T-helper 17 cell (primary cell): Measurements from ENCODE around the gene UXS1. TPM values are rescaled to one million over a fixed set of nuclear protein-coding genes. Genes with fewer than 3 reads are reported as not detected.

Source experiments
- ATAC-seq: fragments of 150-1000 bp; cut with Tn5 transposase; 2 replicates; pipeline ENCODE4 v1.10.0; 2021; ENCODE audit warnings: mild to moderate bottlenecking, moderate library complexity
- DNase-seq, 3 donors: peaks; one replicate each; pipeline versions ENCODE4 v3.0.0 to v3.0.0-alpha.2; 2020 to 2021
- H3K9me3 ChIP-seq: one replicate; pipeline ENCODE4 v1.7.0; 2013; ENCODE audit warnings: low read length, mild to moderate bottlenecking; ENCODE audit not compliant: control insufficient read depth, poor library complexity, severe bottlenecking
- H3K27ac Mint-ChIP-seq: one replicate; pipeline ENCODE4 v1.8.0; 2022; ENCODE audit warnings: mild to moderate bottlenecking, moderate library complexity, mixed read lengths
- H3K27me3 Mint-ChIP-seq: one replicate; pipeline ENCODE4 v1.8.0; 2022; ENCODE audit warnings: mixed read lengths
- H3K36me3 Mint-ChIP-seq: one replicate; pipeline ENCODE4 v1.8.0; 2022; ENCODE audit warnings: low read depth, mixed read lengths
- H3K4me1 Mint-ChIP-seq: one replicate; pipeline ENCODE4 v1.8.0; 2022; ENCODE audit warnings: mild to moderate bottlenecking, mixed read lengths
- H3K4me3 Mint-ChIP-seq: one replicate; pipeline ENCODE4 v1.8.0; 2022; ENCODE audit warnings: mild to moderate bottlenecking, moderate library complexity, mixed read lengths
- total RNA-seq, 4 donors: library from RNA in 2 of 4; stranded (reverse) in 2 of 4; gene quantifications; one replicate each; pipeline ENCODE4 v1.2.3 and lab custom pipeline; 2022 to 2026

The UXS1 gene
- total RNA-seq, 2 donors from 2014 or later: 96.4 to 106 TPM

DNA sequence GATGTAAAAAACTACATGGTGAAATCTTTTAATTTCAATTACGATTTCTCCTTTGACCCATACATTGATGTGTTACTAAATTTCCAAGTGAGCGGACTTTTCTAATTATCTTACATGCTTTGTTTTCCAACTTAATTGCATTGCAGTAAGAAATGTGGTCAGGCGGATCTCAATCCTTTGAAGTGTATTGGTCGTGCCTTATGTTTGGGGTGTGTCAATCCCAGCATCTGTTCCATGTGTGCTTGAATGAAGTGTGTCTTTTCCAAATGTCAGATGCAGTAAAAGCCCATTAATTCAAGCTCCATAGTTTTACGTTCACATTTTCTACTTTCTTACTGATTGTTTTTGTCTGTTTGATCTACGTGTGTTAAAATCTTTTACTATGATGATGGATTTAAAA lies 113.1 kb downstream of the UXS1 start:
- Mint-ChIP-seq H3K4me1 (peaks cover 17% of the 10 kb centered on the region), H3K27ac (no peak overlapping the region), H3K27me3 (no peaks in the 10 kb centered on the region), H3K36me3 (no peaks in the 10 kb centered on the region), H3K4me3 (no peak overlapping the region)
- ATAC-seq: no peak
- DNase-seq: no peak
- no peaks in the 10 kb centered on the region for H3K9me3 ChIP-seq

DNA sequence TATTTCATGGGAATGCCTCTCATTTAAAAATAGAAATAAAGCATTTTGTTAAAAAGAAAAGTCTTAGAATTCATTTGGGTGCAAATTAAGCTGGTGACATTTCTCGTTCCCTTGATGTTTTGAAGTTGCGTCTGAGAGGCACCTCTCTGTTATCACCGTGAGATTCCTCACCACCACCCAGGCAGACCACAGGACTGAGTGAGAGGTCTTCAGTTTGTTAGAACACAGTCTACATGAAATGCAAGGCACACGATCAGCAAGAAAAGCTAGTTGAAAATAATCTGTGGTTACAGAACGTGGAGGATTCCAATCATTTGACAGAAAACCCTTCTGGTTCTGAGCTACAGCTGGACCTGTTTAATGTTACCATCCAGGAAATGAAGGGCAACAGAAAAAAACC lies 116.0 kb downstream of the UXS1 start:
- Mint-ChIP-seq H3K27ac (no peak overlapping the region), H3K4me1 (peaks cover 16% of the 10 kb centered on the region), H3K36me3 (peaks cover 2% of the 10 kb centered on the region), H3K27me3 (no peaks in the 10 kb centered on the region), H3K4me3 (no peak overlapping the region)
- no peaks in the 10 kb centered on the region for H3K9me3 ChIP-seq
- no peak for ATAC-seq
- DNase-seq: no peak

DNA sequence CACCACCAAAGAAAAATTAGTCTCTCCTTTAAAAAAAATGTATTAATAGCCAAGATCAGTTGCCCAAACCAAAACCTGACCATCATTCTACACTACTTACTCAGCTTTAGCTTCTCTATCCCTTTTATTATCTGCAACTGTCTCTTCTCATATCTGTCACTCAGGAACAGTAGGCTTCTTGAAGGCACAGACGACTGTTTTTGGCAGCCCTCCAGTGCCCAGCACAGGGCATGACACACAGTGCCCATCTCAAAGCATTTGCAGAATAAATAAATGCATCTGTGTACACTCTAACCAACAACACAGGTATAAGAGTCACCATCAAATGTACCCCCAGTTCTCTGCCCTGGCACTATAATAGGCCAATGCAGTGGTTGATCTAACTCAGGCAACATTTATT lies 117.2 kb downstream of the UXS1 start:
- Mint-ChIP-seq H3K36me3 (peaks cover 2% of the 10 kb centered on the region), H3K4me1 (peaks cover 16% of the 10 kb centered on the region)
- no peak for DNase-seq

DNA sequence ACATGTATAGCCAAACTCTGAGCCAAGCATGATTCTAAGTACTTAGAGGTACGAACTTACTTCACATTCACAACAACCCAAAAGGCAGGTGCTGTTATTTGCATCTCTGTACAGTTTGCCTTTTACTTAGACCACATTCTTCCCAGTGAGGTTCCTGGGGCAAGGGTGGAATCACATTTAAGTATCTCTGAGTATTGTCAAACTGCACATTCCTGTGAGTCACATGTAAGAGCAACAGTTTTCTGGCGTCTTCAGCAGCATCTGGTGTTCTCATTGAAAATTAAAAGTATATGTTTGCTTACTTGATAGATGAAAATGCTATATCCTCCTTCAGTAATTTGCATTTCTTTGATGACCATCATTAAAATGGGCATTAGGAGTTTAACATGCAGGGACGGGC lies 119.1 kb downstream of the UXS1 start:
- no peak for ATAC-seq
- DNase-seq: no peak
- H3K9me3 ChIP-seq: no peaks in the 10 kb centered on the region
- H3K4me3 Mint-ChIP-seq: no peak overlapping the region
- peaks cover 2% of the 10 kb centered on the region for H3K36me3 Mint-ChIP-seq
- no peaks in the 10 kb centered on the region for H3K27me3 Mint-ChIP-seq
- no peak overlapping the region for H3K27ac Mint-ChIP-seq
- peaks cover 14% of the 10 kb centered on the region for H3K4me1 Mint-ChIP-seq

More for the DNA sequence above, 117.2 kb downstream of the UXS1 start:
- H3K9me3 ChIP-seq: no peaks in the 10 kb centered on the region
- H3K27ac Mint-ChIP-seq: no peak overlapping the region
- ATAC-seq: no peak
- no peaks in the 10 kb centered on the region for H3K27me3 Mint-ChIP-seq
- no peak overlapping the region for H3K4me3 Mint-ChIP-seq

DNA sequence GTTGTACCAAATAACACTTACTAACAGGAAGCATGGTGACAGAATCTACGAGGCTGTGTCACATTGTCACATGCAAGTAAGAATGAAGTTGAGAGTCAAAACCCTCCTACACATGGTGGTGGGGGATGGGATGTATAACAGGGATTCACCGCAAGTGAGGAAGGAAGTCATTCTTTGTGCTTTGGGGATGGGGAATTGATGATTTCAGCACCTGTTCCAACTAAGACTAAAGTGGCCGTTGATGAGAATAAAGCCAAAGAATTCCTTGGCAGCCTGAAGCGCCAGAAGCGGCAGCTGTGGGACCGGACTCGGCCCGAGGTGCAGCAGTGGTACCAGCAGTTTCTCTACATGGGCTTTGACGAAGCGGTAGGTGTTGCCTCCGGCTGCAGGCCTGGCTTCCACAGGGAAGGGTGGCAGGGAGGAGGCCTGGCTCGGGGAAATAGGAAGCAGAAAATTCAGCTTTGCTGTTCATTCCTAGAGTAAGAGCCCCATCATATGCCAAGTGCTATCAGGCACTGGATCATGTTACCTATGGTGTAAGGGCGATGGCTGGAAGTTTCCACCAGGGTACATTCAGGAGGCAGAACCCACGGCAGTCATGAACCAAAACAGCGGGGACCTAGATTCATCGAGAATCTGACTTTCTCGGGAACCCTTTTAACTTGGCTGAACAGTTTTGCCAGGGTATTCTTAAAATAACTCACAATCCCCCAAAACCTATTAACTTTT lies 120.3 kb downstream of the UXS1 start:
- DNase-seq: no peak
- Mint-ChIP-seq H3K4me1 (peaks cover 19% of the 10 kb centered on the region), H3K4me3 (no peak overlapping the region), H3K27me3 (no peaks in the 10 kb centered on the region), H3K36me3 (peaks cover 2% of the 10 kb centered on the region), H3K27ac (no peak overlapping the region)
- no peaks in the 10 kb centered on the region for H3K9me3 ChIP-seq
- no peak for ATAC-seq

DNA sequence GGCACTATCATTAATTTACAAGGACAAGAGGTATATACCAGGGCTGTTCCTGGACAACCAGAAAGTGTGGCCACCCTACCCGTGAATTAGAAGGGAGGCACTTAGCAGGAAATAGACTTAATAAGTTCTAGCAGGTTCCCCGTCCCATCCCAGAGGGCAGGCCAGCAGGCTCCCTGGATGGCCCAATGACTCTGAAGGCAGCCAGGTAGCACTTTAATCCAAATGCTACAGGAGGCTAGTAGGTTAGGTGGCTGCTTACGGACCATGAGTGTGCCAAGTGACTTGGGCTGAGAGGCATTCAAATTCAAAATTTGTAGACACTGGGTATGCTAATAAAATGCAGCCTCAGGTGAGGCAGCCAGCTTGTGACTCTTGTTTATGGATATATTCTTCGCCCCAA lies 123.9 kb downstream of the UXS1 start:
- Mint-ChIP-seq H3K4me1 (peaks cover 20% of the 10 kb centered on the region), H3K4me3 (no peak overlapping the region), H3K27ac (no peak overlapping the region), H3K36me3 (peaks cover 2% of the 10 kb centered on the region), H3K27me3 (peaks cover 15% of the 10 kb centered on the region)
- ATAC-seq (no peak), DNase-seq (no peak)
- no peaks in the 10 kb centered on the region for H3K9me3 ChIP-seq

DNA sequence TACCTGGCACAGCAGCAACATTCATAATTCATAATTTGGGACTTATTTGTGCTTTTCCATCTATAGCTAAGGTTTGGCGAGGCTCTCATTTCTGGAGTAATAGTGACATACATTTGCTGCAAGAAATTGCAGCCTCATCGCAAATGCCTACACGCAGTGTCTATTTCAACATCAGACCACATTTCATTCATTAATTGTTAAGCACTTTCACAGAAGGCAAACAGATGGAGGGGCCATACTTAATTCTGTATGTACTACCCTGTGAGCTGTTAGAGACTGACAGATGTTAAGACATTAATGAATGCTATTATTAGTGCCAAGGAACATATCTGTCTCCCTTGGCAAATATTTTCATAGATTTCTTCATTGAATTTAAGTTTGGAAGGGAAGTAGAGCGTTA lies 125.7 kb downstream of the UXS1 start:
- no peaks in the 10 kb centered on the region for H3K9me3 ChIP-seq
- Mint-ChIP-seq H3K27ac (no peak overlapping the region), H3K4me3 (no peak overlapping the region), H3K36me3 (no peaks in the 10 kb centered on the region), H3K27me3 (peaks cover 15% of the 10 kb centered on the region), H3K4me1 (peaks cover 16% of the 10 kb centered on the region)
- DNase-seq (no peak), ATAC-seq (no peak)

DNA sequence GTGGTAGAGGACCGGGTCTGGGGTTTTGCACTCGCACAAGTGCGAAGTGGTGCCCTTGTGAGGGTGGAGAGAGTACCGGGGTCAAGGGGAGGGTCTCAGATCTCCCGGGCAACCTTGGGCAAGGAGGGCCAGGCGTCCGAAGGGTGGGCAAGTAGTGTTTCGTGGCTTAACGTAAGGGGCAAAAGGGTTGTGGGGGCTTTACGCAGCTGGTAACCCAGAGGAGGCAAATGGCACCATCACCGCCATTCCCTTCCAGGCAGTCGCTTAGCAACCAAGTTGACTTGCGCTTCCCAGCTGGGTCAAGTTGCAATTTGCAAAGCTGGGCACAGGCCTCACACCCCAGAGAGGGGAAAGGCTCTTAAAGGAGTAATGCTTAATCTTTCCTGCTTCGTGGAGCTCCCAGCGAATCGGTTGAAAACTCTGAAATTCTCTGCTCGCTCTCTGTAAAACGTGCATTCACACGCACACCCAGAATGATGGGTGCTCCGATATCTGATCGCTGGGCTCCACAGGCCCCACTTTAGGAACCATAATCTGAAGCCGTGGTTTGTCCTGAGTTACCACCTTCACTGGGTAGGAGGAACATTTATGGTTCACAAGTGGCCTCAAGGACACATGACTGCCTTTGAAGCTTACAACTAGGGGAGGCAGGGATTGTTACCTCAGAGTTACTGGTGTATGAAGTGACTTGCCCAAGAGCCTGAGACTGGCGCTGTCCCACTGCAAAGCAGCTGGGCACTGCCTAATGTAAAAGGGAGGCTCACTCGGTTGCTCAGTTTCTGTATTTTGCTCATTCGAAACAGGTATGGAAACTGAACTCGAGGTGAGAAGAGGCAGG lies 127.9 kb downstream of the UXS1 start:
- Mint-ChIP-seq H3K36me3 (no peaks in the 10 kb centered on the region), H3K27me3 (peaks cover 15% of the 10 kb centered on the region), H3K4me3 (peak overlapping the region; percentile 79), H3K4me1 (peaks cover 21% of the 10 kb centered on the region), H3K27ac (peak overlapping the region; percentile 53)
- H3K9me3 ChIP-seq: no peaks in the 10 kb centered on the region
- ATAC-seq (no peak), DNase-seq (no peak)

DNA sequence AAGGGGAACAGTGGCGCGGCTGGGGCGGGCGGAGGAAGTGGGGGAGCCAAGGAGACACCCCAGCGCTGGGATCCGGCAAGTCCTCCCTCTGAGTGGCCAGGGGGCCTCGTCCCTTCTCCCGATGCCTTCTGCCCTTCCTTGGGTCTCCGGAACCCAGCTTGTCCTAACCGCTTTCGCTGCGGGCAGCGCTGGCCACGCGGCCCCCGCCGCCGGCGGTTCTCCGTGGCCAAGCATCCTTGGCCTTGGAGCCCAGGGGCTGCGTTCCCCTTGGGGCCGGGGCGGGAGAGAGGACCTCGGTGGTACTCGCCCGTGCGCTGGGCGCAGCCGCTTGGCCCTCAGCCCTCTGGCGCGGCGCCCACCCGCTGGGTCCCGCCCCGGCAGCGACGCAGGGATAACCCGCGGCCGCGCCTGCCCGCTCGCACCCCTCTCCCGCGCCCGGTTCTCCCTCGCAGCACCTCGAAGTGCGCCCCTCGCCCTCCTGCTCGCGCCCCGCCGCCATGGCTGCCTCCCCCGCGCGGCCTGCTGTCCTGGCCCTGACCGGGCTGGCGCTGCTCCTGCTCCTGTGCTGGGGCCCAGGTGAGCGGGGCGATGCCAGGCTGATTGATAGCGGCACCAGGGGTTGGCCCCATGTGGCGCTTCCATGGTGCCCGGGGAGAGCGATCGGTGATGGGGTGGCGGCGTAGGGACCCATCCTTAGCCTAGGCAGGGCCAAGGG lies 128.7 kb downstream of the UXS1 start:
- Mint-ChIP-seq H3K4me3 (peak overlapping the region; percentile 79), H3K27me3 (peaks cover 15% of the 10 kb centered on the region), H3K27ac (peak overlapping the region; percentile 53), H3K36me3 (no peaks in the 10 kb centered on the region), H3K4me1 (peaks cover 21% of the 10 kb centered on the region)
- peak in 1 of 3 donors; percentile 22 for DNase-seq
- no peaks in the 10 kb centered on the region for H3K9me3 ChIP-seq
- ATAC-seq: peak; percentile 66

DNA sequence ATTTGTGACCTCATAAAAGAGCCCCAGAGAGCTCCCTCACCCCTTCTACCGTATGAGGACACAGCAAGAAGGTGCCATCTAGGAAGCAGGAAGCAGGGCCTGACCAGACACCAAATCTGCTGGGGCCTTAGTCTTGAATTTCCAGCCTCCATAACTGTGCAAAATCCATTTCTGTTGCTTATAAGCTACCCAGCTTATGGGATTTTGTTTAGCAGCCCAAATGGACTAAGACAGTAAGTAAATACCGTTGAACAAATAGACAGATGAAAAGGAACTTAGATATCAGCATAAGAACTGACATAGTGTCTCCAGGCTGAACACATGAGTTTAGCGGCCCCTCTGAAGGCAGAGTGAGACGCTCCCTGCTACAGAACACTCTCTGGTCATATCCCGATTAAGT lies 130.9 kb downstream of the UXS1 start:
- no peaks in the 10 kb centered on the region for H3K9me3 ChIP-seq
- peaks cover 10% of the 10 kb centered on the region for H3K27me3 Mint-ChIP-seq
- DNase-seq (no peak), ATAC-seq (no peak)
- no peak overlapping the region for H3K4me3 Mint-ChIP-seq
- peaks cover 25% of the 10 kb centered on the region for H3K4me1 Mint-ChIP-seq
- H3K36me3 Mint-ChIP-seq: no peaks in the 10 kb centered on the region
- no peak overlapping the region for H3K27ac Mint-ChIP-seq

DNA sequence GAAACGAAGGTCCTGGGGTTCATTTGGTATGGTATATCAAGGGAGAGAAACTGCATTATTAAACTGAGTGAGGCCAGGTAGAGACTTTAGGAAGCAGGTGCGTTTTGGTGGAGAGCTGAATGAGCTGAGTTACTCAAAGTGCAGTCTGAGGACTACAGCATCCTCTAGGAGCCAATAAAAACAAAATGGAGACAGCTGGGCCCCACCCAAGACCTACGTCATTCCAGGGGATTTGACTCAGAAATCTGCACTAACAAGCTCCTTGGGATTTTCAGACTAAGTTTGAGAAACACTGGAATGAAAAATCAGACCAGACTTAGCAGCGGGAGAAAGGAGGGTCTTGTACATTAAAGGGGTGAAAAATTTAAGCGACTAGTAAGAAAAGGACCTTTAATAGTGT lies 131.5 kb downstream of the UXS1 start:
- peaks cover 29% of the 10 kb centered on the region for H3K4me1 Mint-ChIP-seq
- no peak for ATAC-seq

DNA sequence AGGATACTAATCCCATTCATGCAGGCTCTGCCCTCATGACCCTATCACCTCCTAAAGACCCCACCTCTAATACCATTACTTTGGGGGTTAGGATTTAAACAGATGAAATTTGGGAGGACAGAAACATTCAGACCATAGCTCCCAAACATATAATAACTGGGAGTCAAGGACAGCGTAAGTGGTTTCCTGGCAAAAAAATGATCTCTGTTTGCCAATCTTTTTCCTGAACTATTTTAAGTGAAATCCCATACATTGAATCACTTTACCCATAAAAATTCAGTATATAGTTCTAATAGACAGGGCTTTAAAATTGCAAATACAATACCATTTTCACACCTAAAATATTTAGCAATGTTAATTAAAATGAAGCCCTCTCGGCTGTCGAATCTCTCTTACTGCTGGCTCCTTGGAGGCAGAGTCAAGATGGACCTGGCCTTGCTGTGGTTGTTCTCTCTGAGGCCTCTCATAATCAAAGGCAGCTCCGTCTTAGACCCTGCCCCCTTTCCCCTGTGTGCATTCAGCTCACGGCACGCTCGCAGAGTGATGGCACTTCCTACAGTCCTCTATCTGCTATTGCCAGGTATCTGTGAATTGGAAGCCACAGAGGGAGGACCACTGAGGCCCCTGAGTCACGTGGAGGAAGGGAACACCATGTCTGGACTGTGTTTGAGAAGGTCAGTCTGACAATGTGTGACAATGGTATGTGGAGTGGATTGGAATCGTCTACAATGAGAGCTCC lies 132.3 kb downstream of the UXS1 start:
- H3K4me3 Mint-ChIP-seq: no peak overlapping the region
- no peaks in the 10 kb centered on the region for H3K9me3 ChIP-seq
- peaks cover 7% of the 10 kb centered on the region for H3K27me3 Mint-ChIP-seq
- H3K27ac Mint-ChIP-seq: no peak overlapping the region
- peaks cover 37% of the 10 kb centered on the region for H3K4me1 Mint-ChIP-seq
- DNase-seq (no peak), ATAC-seq (no peak)
- no peaks in the 10 kb centered on the region for H3K36me3 Mint-ChIP-seq

More for the DNA sequence above, 131.5 kb downstream of the UXS1 start:
- H3K36me3 Mint-ChIP-seq: no peaks in the 10 kb centered on the region
- no peak overlapping the region for H3K27ac Mint-ChIP-seq
- H3K4me3 Mint-ChIP-seq: no peak overlapping the region
- no peak for DNase-seq
- peaks cover 7% of the 10 kb centered on the region for H3K27me3 Mint-ChIP-seq
- H3K9me3 ChIP-seq: no peaks in the 10 kb centered on the region
